ENCODE results near the gene ISY1. TPM values are rescaled to one million over a fixed set of nuclear protein-coding genes. Genes with fewer than 3 reads are reported as not detected.
"Not testable (repeated sequence)": the region's sequence is repeated elsewhere in the genome, so short reads cannot be mapped to it uniquely, and the experiment has no call there.

Gene ISY1
- total RNA-seq, 4 donors from 2014 or later, result 19.6 to 34.9 (median 22.3) TPM

- Histone ChIP-seq H3K4me1 (peaks cover 35 to 41% of the 10 kb centered on the region in 2 donors), H3K27ac (peak overlapping the region; percentile 86 to 90 (median 88)), H3K36me3 (no peaks in the 10 kb centered on the region), H3K4me3 (no peak overlapping the region), H3K27me3 (no peaks in the 10 kb centered on the region), H3K9me3 (no peaks in the 10 kb centered on the region)
- ATAC-seq (no peak), DNase-seq (no peak)
- in situ Hi-C loops (cut with MboI; ENCODE audit: low sequenced_read_pairs in 4 of 4), result no loop called here
- intact Hi-C loops (cut with DNase I; ENCODE audit: low total_unique reads), result no loop called here
- TF ChIP-seq CTCF (IDR thresholded peaks at IDR 0.05 in 4 of 5, conservative IDR thresholded peaks at IDR 0.05 in 1 of 5) (no peak), POLR2A (IDR thresholded peaks at IDR 0.05) (no peak)
Observed at GRCh38 chr3:129199366-129199765, 38.5 kb upstream of the ISY1 start.

GRCh38 chr3:129197321-129197720 is 36.5 kb upstream of the ISY1 start:
- intact Hi-C loops (cut with DNase I; ENCODE audit: low total_unique reads), result loop anchor here (2.0 kb wide), 2 partner anchors 13 to 27 kb away; no protein-coding TSS in a partner anchor
- H3K4me1 ChIP-seq, result peaks cover 35 to 49% of the 10 kb centered on the region in 2 donors
- no peak for TF ChIP-seq POLR2A (IDR thresholded peaks at IDR 0.05)
- TF ChIP-seq CTCF (IDR thresholded peaks at IDR 0.05 in 4 of 5, conservative IDR thresholded peaks at IDR 0.05 in 1 of 5), result no peak
- DNase-seq (no peak), ATAC-seq (no peak)
- peak overlapping the region; percentile 86 to 90 (median 88) for H3K27ac ChIP-seq
- no peaks in the 10 kb centered on the region for H3K36me3 ChIP-seq
- in situ Hi-C loops (cut with MboI; ENCODE audit: low sequenced_read_pairs in 4 of 4), result no loop called here
- no peaks in the 10 kb centered on the region for H3K27me3 ChIP-seq
- H3K9me3 ChIP-seq, result no peaks in the 10 kb centered on the region
- no peak overlapping the region for H3K4me3 ChIP-seq

- ATAC-seq (no peak), DNase-seq (no peak)
- in situ Hi-C loops (cut with MboI; ENCODE audit: low sequenced_read_pairs in 4 of 4), result no loop called here
- no peaks in the 10 kb centered on the region for H3K9me3 ChIP-seq
- peak overlapping the region in 1 of 4 donors; percentile 26 for H3K4me3 ChIP-seq
- intact Hi-C loops (cut with DNase I; ENCODE audit: low total_unique reads), result loop anchor here (2.0 kb wide), 2 partner anchors 14 to 28 kb away; no protein-coding TSS in a partner anchor
- no peak for TF ChIP-seq POLR2A (IDR thresholded peaks at IDR 0.05)
- no peak for TF ChIP-seq CTCF (IDR thresholded peaks at IDR 0.05 in 4 of 5, conservative IDR thresholded peaks at IDR 0.05 in 1 of 5)
- peaks cover 35 to 56% of the 10 kb centered on the region in 2 donors for H3K4me1 ChIP-seq
- H3K27me3 ChIP-seq, result no peaks in the 10 kb centered on the region
- H3K36me3 ChIP-seq, result no peaks in the 10 kb centered on the region
- H3K27ac ChIP-seq, result peak overlapping the region; percentile 86 to 90 (median 88)
Observed at GRCh38 chr3:129196601-129197000, 35.7 kb upstream of the ISY1 start.

GRCh38 chr3:129195731-129196256 is 34.9 kb upstream of the ISY1 start:
- DNase-seq, result peak; percentile 79 to 86
- TF ChIP-seq CTCF (IDR thresholded peaks at IDR 0.05 in 4 of 5, conservative IDR thresholded peaks at IDR 0.05 in 1 of 5) (peak in 1 of 5 experiments; percentile 1), POLR2A (IDR thresholded peaks at IDR 0.05) (no peak)
- peak overlapping the region; percentile 86 to 90 (median 88) for H3K27ac ChIP-seq
- H3K9me3 ChIP-seq, result no peaks in the 10 kb centered on the region
- peaks cover 35 to 62% of the 10 kb centered on the region in 2 donors for H3K4me1 ChIP-seq
- intact Hi-C loops (cut with DNase I; ENCODE audit: low total_unique reads) (loop anchor here (2.0 kb wide), 2 partner anchors 15 to 29 kb away; no protein-coding TSS in a partner anchor), in situ Hi-C loops (cut with MboI; ENCODE audit: low sequenced_read_pairs in 4 of 4) (no loop called here)
- ATAC-seq, result peak; percentile 93 to 95
- no peaks in the 10 kb centered on the region for H3K36me3 ChIP-seq
- no peaks in the 10 kb centered on the region for H3K27me3 ChIP-seq
- peak overlapping the region in 2 of 4 donors; percentile 6 to 26 for H3K4me3 ChIP-seq

- H3K4me3 ChIP-seq; H3K9me3 ChIP-seq; DNase-seq; ATAC-seq; intact Hi-C loops (cut with DNase I; ENCODE audit: low total_unique reads); in situ Hi-C loops (cut with MboI; ENCODE audit: low sequenced_read_pairs in 4 of 4); H3K27me3 ChIP-seq; H3K36me3 ChIP-seq: not testable (repeated sequence)
- peak overlapping the region in 3 of 4 donors; percentile 18 to 100 (median 96) for H3K27ac ChIP-seq
- H3K4me1 ChIP-seq, result peaks cover 28 to 48% of the 10 kb centered on the region in 2 donors
Observed at GRCh38 chr3:129189793-129190192, 28.9 kb upstream of the ISY1 start.

Measured in gastrocnemius medialis (tissue), 4 donors.